Brain microvascular endothelial cell (primary cell): ENCODE measurements around the gene APLP1.

ENCODE experiments used
- DNase-seq: peaks from one replicate; pipeline ENCODE4 v3.0.0-alpha.2; 2020
- H3K27ac ChIP-seq: fragments of 250-450 bp; sonication (Bioruptor Pico); 2 replicates; pipeline ENCODE4 v1.5.1; 2020; ENCODE audit warnings: mild to moderate bottlenecking, moderate library complexity
- H3K27me3 ChIP-seq: fragments of 250-450 bp; sonication (Bioruptor Pico); replicated peaks from 2 replicates; pipeline ENCODE4 v1.5.1; 2020; ENCODE audit warnings: mild to moderate bottlenecking
- H3K36me3 ChIP-seq: fragments of 250-450 bp; sonication (Bioruptor Pico); replicated peaks from 2 replicates; pipeline ENCODE4 v1.5.1; 2020; ENCODE audit warnings: mild to moderate bottlenecking
- H3K4me3 ChIP-seq: 2 replicates; pipeline ENCODE4 v1.5.1; 2011; ENCODE audit warnings: low read depth, mild to moderate bottlenecking, control low read depth, low read length, moderate library complexity
- in situ Hi-C: cut with HindIII; loops from 2 replicates; pipeline ENCODE4 v1.10.0; 2017; ENCODE audit warnings: low sequenced_read_pairs, low pct_ligation_motif_present
- TF ChIP-seq, protein P1 (sequence below): IDR thresholded peaks from 2 replicates; pipeline ENCODE4 v1.5.1; 2011; ENCODE audit warnings: low read depth, mild to moderate bottlenecking, moderate library complexity, low read length, control low read depth, inconsistent platforms; ENCODE audit errors: missing control alignments

APLP1 gene

DNA sequence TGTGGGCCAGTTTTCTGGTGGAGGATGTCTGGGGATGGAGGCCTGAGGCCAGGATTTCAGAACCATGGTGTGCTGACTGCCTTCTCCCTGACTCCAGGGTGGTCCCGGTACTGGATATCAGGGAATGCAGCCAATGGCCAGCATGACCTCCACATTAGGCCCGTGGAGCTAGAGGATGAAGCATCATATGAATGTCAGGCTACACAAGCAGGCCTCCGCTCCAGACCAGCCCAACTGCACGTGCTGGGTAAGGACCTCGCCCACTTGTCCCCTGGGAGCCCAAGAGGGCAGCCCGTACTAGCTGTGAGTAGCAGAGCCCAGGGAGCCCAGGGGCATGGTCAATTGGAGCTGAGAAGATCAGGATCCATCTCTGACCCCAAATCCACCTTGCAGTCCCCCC lies 10.1 kb upstream of the APLP1 start:
- no peak overlapping the region for H3K27ac ChIP-seq
- H3K27me3 ChIP-seq = peaks cover 48% of the 10 kb centered on the region
- H3K4me3 ChIP-seq = no peak overlapping the region
- DNase-seq = no peak
- no peaks in the 10 kb centered on the region for H3K36me3 ChIP-seq
- TF ChIP-seq, protein P1, sequence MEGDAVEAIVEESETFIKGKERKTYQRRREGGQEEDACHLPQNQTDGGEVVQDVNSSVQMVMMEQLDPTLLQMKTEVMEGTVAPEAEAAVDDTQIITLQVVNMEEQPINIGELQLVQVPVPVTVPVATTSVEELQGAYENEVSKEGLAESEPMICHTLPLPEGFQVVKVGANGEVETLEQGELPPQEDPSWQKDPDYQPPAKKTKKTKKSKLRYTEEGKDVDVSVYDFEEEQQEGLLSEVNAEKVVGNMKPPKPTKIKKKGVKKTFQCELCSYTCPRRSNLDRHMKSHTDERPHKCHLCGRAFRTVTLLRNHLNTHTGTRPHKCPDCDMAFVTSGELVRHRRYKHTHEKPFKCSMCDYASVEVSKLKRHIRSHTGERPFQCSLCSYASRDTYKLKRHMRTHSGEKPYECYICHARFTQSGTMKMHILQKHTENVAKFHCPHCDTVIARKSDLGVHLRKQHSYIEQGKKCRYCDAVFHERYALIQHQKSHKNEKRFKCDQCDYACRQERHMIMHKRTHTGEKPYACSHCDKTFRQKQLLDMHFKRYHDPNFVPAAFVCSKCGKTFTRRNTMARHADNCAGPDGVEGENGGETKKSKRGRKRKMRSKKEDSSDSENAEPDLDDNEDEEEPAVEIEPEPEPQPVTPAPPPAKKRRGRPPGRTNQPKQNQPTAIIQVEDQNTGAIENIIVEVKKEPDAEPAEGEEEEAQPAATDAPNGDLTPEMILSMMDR = no peak
- in situ Hi-C loops = no loop called here

DNA sequence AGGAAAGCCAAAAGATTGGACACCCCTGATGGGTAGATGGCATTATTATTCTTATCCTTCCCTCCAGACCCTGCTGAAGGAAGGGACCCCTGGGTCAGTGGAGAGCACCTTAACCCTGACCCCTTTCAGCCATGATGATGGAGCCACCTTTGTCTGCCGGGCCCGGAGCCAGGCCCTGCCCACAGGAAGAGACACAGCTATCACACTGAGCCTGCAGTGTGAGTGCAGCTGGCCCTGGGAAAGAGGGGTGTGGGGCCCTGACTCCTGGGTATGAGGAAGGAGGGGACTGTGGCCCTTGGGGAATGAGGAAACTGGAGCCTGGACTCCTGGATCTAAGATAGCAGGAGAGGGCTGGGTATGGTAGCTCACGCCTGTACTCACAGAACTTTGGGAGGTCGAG lies 9.0 kb upstream of the APLP1 start:
- no peaks in the 10 kb centered on the region for H3K36me3 ChIP-seq
- H3K27me3 ChIP-seq = peaks cover 47% of the 10 kb centered on the region
- no peak overlapping the region for H3K4me3 ChIP-seq
- DNase-seq = no peak
- no peak overlapping the region for H3K27ac ChIP-seq
- in situ Hi-C loops = no loop called here
- TF ChIP-seq, protein P1 = no peak

DNA sequence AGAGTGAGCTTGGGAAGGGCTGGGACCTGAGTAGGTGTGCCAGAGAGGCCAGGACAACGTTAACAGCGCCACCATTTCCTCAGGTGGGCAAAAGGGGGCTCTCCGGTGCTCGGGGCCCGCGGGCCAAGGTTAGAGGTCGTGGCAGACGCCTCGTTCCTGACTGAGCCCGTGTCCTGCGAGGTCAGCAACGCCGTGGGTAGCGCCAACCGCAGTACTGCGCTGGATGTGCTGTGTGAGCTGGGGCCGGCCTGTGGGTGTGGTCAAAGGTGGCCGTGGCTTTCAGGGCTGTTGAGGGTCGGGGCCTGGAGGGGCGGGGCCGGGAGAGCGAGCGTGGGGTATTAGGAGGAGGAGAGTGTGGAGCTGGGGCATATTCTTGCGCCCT lies 7.9 kb upstream of the APLP1 start:
- in situ Hi-C loops = no loop called here
- no peak overlapping the region for H3K4me3 ChIP-seq
- H3K27me3 ChIP-seq = peaks cover 41% of the 10 kb centered on the region
- no peaks in the 10 kb centered on the region for H3K36me3 ChIP-seq
- TF ChIP-seq, protein P1 = no peak
- no peak for DNase-seq
- H3K27ac ChIP-seq = no peak overlapping the region

- peaks cover 36% of the 10 kb centered on the region for H3K27me3 ChIP-seq
- H3K36me3 ChIP-seq = no peaks in the 10 kb centered on the region
- no peak overlapping the region for H3K27ac ChIP-seq
- TF ChIP-seq, protein P1 = no peak
- in situ Hi-C loops = no loop called here
- H3K4me3 ChIP-seq = no peak overlapping the region
- DNase-seq = no peak
Observed at GRCh38 chr19:35860818-35861639, 7.3 kb upstream of the APLP1 start.

DNA sequence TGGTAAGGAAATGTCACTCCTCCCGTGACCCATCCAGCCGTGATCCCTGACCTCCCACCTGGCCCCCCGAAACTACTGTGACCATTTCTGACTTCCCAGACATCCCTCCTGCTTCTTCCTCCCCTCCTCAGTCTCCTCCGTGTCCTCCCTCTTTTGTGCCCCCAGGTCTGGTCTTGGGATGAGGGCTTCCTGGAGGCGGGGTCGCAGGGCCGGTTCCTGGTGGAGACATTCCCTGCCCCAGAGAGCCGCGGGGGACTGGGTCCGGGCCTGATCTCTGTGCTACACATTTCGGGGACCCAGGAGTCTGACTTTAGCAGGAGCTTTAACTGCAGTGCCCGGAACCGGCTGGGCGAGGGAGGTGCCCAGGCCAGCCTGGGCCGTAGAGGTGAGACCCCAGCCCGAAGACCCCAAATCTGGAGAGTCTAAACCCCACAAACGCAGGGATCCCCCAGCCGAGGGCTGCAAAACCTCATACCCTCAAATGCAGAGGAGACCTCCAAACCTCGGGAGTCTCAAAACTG lies 6.7 kb upstream of the APLP1 start:
- H3K4me3 ChIP-seq = no peak overlapping the region
- TF ChIP-seq, protein P1 = no peak
- in situ Hi-C loops = no loop called here

More for the DNA sequence above, 6.7 kb upstream of the APLP1 start:
- H3K36me3 ChIP-seq = no peaks in the 10 kb centered on the region
- DNase-seq = no peak
- H3K27ac ChIP-seq = no peak overlapping the region
- peaks cover 29% of the 10 kb centered on the region for H3K27me3 ChIP-seq
